Heart left ventricle (tissue), 13 donors: ENCODE measurements around the gene KCNJ6.

ENCODE experiments used
- CTCF ChIP-seq, 12 donors: fragments of 200-600 bp; sonication (generic) in 4 of 12; IDR thresholded peaks; one replicate each; pipeline versions ENCODE4 v1.5.0 to v1.8.0; 2018 to 2022; ENCODE audit warnings: antibody characterized with exemption in 12 of 12, mild to moderate bottlenecking in 5 of 12
- POLR2A ChIP-seq, 2 donors: fragments of 450-650 bp; IDR thresholded peaks; one replicate each; pipeline ENCODE4 v1.6.1; 2017; ENCODE audit warnings: antibody characterized with exemption in 2 of 2, mild to moderate bottlenecking in 2 of 2, moderate library complexity in 2 of 2
- donor health status: ischemic (EF 13 %, LVEDD 7.1; RV severe dilation, severe dysfunction).
- donor health status: DM: no; HTN: yes; CAD: no.
- donor health status: DM: no; HTN: no; CAD: no.
- donor health status: ischemic (EF 25% LVEDD 6.9; RV normal size, moderate dysfunction).
- donor health status: ischemic (EF 25% LVEDD 5.7; RV mildly dilated, moderate dysfunction).
- donor health status: ischemic (EF 35%, LVEDD 5.7; RV mildly dilated, moderate dysfunction).
- donor health status: nonischemic (EF 11% LVEDD 7.7; RV severe dilation, severe dysfunction).
- donor health status: DM: yes; HTN: yes; CAD: no.
- donor health status: PGD.
- donor health status: ischemic (EF 29% LVEDD 5.4; RV normal size, mild dysfunction).
- donor health status: nonischemic (EF 23%, LVEDD 6.1; RV moderate dilation, normal function).

DNA sequence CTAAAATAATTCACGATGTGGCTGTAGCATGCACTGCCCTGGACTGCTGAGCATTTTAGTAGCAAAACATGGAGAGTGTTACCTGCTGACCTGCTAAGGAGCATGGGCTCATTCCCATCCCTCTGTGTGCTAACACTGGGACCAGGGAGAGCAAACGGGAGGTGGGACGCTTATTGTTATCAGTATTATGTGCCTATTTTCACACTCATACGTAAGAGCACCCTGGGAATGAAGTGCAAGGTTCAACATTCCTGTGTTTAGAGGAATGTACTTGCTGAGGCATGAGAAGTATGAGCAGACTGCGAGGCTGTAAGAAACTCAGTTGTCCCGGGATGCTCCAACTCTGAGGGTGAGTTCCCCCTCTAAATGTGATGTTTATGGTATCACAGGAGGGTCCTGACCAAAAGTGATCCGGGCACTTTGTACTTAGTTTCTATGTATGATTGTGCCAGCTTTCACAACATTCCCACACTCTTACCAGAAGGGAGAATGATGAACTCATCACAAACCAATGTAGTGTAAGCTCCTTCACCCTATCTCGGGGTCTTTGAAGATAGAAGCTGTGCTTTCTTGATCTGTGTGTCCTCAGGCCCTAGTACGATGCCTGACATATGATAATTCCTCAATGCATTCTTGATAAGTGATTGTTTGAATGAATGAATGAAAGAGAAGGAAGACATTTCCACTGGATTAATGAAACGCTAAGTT, 164.8 kb downstream of the KCNJ6 start:
- TF ChIP-seq CTCF (IDR thresholded peaks at IDR 0.05) (no peak), POLR2A (IDR thresholded peaks at IDR 0.05) (no peak)
